ENCODE measurements around the gene EGFLAM.
A peak's percentile ranks its signal among the peaks of the same experiment; 100 is the strongest.

EGFLAM gene

DNA sequence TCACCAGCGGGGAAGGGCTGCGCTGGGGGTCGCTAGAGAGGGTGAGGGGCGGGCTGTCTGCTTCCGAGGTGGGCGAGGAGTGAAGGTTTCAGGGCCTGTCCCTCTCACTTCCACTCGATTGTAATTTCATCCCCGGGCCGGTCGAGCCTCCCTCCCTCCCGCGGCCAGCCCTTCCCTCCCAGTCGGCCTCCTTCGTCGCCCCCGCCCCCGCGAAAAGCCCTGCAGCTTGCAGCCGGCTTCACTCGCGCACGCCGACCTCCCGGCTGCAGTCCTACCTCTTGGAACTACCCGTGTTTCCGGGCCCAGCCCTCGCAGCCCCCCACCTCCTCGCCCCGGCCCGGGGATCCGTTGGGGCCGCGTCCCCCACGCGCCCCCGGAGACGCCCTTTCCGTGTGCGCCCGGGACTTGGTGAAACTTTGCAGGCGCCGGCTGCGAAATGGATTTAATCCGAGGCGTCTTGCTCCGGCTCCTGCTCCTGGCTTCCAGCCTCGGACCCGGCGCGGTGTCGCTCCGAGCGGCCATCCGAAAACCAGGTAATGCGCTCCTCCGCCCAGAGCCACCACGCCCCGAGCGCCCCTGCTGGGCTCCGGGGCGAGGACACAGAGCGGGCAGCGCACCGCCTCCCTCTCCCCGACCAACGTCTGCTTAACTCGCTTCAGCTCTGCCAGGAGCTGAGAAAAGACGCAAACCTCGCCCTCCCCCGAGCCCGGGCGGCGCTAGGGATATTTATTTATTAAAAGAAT lies at the start of gene EGFLAM:
EGFLAM (plus strand) TSS at position 241 of the 743 bp plus-strand sequence; CDS start at position 437, 196 bp downstream.
- DNase-seq (ENCODE audit: low read depth) = peak; percentile 13

DNA sequence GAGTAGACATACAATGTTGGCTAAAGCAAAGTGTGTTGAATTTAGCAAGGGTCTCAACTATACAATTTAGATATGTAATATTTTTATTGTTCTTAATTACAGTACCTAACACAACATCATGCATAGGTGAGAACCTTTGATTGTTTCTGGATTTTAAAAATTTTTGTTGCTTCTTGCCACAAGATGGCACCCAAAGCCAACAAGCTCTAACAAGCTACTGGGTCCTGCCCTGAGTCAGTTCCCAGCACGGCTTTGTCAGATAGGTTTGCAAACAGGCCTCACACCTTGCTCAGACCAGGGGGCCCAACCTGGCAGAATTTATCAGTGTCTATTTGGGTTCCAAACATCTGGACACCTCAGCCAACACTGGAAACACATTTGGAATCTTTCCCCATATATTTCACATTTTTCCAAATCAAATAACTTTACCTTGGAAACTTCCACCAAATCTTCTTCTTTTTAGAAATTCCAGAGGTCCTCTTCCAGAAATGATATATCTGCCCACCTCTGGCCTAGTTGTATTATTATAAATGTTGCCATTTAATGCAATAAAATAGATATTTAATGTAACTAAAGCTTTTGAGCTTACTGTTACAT lies 49.5 kb upstream of the EGFLAM start:
- peak; percentile 62 for DNase-seq (ENCODE audit: low read depth)

DNA sequence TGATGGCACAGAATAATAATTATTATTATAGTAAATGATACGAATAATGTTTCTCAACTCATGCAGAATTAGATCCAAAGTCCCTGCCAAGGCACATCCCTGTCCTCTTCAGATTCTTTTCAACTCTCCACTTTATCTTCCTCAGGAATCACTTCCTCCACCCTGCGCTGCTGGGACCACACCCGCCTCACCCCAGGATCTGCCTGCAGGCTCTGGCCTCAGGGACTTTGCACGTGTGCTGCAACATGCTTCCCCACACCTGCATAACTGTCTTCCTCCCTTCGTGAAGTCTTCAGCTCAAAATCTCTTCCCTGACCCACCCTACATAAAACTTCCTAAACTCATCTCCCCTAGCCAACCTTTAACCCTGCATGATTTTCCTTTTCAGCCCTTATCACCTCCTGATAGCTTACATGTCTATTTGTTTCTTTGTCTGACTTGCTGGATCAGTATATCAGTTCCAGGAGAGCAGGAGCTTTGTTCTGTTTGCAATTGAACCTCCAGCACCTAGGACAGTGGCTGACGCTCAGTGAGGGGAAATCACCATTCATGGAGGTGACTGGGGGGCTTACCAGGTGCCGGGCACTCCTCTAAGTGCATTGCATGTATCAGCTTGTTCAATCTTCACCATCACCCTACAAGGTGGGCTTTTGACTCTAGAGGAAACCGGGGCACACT lies 47.5 kb upstream of the EGFLAM start:
- no peak for DNase-seq (ENCODE audit: low read depth)

DNA sequence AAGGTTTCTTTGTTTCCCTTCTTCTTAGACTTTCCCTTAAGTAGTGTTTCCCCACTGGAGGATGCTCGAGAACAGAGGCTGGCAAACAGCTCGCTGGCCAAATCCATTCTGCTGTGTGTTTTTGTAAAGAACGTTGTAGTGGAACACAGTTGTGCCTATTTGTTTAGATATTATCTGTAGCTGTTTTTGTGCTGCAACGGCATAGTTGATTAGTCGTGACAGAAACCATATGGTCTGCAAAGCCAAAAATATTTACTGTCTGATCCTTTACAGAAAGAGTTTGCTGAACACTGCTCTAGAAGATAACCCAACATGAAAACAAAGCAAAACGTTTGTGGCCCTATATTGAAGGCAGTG lies 47.0 kb upstream of the EGFLAM start:
- no peak for DNase-seq (ENCODE audit: low read depth)

DNA sequence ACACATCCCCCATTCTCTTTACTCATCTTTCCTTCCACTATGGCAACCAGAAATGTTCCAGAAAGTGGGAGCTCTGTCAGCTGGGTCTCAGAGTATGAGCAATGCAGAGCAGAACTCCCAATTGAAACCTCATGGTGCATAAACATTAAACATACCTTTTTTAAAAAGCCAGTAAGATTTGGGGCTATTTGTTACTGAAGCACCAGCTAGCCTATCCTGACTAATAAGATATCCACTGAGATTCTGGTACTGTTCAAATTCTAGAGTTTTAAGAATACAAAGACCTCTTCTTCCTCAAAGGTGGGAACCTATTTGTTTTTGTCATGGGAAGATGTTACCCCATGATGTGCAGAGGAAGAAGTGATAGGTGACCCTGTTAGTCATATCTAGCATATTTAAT lies 46.1 kb upstream of the EGFLAM start:
- DNase-seq (ENCODE audit: low read depth) = no peak

DNA sequence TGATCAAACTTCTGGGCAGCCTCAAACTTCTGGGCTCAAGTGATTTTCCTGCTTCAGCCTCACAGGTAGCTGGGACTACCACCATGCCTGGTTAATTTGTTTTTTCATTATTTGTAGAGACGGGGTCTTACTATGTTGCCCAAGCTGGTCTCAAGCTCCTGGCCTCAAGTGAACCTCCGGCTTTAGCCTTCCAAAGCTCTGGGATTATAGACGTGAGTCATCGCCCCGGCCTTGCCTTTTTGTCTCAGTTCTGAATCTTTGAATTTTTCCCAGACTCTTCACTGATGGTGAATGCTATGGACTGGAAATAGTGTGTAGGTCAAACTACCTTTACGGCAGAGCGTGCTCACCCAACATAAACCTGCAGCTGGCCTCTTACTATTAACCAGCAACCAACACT lies 32.3 kb upstream of the EGFLAM start:
- DNase-seq (ENCODE audit: low read depth) = no peak

DNA sequence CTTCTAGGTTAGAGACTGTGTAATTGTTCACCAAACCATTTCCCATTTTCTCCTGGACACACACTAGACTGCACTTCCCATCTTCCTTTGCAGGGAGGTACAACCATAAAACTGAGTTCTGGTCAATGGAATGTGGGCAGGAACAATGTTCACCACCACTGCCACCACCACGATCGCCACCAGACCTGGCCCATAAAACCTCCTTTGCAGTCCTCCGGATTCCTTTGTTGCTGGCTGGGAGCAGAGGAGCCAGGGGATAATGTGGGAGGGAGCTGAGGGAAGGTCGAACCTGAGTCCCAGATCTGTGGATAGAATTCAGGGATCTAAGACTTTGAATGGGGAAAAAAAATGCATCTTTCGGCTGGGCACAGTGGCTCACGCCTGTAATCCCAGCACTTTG lies 29.4 kb upstream of the EGFLAM start:
- no peak for DNase-seq (ENCODE audit: low read depth)

DNA sequence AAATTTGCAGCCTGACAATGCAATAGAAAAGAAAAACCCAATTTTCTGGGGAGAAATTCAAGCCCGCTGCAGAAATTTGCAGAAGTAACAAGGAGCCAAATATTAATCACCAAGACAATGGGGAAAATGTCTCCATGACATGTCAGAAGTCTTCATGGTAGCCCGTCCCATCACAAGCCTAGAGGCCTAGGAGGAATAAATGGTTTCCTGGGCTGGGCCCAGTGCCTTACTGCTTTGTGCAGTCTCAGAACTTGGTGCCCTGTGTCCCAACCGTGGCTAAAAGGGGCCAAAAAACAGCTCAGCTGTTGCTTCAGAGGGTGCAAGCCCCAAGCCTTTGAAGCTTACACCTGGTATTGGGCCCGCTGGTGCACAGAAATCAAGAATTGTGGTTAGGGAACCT lies 23.6 kb upstream of the EGFLAM start:
- DNase-seq (ENCODE audit: low read depth) = no peak

DNA sequence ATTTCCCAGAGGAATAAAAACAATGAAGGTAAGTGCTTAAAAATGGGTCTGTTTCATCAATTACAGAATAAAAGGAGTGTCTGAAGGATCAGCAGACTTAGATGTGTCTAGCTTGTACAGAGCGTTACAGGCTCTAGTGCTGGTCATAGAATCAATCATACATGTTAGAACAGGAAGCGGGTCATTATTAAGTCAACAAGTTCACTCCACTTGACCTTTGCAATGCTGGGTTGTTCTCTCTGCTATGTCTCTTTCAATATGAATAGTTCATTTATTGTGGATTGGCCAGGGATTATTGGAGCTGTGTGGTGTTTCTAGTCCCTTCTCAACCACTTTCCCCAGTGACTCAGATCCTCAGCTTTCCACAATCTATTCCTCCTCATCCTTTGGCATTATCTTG lies 20.7 kb upstream of the EGFLAM start:
- DNase-seq (ENCODE audit: low read depth) = no peak

DNA sequence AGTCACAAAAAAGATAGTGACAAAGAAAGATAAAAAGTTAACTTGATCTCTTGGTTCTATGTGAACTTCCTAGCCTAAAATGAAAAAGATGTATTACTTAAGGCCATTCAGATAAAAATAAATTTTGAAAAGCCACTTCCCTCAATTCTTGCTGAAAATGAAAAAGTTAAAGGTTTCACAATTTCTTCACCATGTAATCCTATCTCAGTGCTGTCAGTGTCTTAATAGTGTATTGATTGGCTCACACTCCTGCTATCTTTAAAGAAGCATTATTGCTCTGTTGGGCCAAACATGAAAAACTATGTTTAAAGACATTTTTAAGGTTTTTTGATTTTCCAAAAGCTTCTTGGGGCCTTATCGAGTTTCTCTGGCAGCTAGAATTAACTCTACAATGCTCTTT lies 18.1 kb upstream of the EGFLAM start:
- DNase-seq (ENCODE audit: low read depth) = no peak

DNA sequence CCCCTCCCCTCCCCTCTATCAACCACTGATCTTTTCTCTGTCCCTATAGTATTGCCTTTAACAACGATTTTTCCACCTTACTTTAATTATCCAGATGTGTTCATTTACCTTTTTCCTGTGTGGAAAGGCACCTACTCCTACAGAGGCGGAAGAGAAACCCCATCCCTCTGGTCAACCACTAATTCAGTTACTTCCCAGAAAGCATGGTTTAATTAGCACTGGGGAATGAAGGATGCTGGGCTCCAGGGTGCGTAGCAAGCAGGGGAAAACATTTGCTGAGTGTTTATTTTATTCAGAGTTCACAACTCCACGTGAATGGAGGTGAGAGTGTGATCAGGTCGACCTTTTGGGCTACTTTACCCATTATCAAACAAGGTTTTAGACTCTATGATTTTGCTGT lies 16.7 kb upstream of the EGFLAM start:
- no peak for DNase-seq (ENCODE audit: low read depth)

DNA sequence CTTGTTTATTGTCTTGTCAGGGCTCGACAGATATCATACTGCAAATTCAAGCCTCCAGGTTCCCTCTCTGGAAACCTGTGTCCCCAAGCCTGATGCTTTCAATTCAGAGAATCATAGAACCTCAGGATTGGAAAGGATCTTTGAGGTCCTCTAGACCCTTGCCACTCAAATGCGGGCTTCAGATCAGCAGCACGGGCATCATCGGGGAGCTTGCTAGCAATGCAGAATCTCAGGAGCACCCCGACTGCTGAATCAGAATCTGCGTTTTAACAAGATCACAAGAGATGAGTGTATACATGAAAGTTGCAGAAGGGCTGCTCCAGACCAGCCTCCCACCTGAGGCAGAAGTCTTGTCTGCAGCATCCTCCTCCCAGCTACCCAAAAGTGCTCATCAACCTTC lies 13.1 kb upstream of the EGFLAM start:
- no peak for DNase-seq (ENCODE audit: low read depth)

DNA sequence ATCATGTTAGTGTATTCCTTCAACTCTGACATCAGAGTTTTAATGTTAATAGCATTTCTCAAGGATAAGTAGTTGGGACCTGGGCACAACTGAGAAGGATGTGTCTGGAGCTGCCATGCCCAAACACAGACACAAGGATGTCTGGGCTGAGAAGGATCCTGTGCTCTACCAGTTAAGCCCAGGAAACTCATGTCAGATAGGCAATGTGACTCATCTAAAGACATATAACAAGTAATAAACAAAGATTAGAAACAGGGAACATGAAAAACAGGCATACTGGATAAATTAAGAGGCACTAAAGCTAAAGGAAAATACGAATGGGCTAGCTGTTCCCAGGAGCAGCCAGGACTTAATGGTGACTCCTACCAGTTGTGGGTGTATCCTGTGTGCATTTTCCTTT lies 9.1 kb upstream of the EGFLAM start:
- DNase-seq (ENCODE audit: low read depth) = no peak

DNA sequence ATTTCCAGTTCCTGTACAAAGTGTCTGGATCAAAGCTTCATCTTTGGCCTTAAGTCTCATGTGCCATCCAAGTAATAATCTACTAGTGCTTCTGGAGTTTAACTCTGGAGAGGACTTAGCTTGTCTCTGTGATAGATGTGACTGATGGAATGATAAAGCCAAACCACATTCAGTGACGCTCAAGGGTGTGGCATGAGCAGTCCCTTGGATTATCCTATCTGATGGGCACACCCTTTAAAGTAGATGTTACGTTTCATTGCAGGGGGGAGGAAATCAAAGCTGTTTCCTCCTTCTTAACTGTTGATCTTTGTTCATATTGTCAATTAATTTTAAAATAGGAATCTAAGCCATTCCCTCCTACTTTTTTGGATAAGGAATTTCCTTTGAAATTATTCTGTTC lies 8.5 kb upstream of the EGFLAM start:
- DNase-seq (ENCODE audit: low read depth) = no peak

DNA sequence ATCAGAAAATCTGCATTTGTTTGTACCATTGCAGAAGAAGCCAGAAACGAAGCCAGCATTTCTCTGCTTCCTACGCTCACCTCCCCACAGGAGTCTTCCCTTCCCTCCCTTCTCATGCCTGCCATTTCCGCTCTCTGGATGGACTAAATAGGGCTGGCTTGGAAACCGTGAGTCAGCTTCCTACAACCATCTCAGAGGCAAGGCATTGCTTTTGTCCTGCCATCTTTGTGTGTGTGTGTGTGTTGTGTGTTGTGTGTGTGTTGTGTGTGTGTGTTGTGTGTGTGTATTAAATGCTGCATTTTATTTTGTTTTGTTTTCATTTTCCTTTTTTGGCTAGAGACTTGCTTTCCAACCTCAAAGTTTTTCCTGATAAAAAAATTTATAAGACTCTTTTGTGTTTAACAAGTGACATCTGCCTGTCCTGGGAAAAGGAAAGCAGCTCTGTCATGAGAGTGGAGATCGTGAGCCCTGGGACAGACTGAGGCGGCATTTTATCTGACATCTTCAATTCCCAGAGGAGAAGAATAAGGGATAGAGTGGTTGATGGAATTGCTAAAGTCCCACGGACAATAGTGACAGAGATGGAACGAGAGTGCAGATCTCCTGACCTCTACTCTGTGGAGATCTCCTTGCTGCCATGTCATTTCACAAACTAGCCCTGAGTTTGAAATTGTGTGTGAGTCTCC lies 7.5 kb upstream of the EGFLAM start:
- no peak for DNase-seq (ENCODE audit: low read depth)

DNA sequence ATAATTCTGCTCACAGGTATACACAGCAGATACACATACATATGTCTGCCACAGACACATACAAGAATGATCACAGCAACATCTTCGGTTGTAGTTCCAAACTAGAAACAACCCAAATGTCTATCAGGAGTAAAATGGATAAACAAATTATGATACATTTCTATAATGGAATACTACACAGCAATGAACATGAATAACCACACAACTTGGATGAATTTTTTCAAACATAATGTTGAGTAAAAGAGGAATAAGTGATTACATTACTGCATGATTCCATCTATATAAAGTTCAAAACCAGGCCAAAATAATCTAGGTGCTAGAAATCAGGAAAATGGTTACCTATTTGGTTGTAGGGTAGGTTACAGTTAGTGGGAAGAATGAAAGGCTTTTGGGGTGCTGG lies 4.6 kb upstream of the EGFLAM start:
- DNase-seq (ENCODE audit: low read depth) = no peak

DNA sequence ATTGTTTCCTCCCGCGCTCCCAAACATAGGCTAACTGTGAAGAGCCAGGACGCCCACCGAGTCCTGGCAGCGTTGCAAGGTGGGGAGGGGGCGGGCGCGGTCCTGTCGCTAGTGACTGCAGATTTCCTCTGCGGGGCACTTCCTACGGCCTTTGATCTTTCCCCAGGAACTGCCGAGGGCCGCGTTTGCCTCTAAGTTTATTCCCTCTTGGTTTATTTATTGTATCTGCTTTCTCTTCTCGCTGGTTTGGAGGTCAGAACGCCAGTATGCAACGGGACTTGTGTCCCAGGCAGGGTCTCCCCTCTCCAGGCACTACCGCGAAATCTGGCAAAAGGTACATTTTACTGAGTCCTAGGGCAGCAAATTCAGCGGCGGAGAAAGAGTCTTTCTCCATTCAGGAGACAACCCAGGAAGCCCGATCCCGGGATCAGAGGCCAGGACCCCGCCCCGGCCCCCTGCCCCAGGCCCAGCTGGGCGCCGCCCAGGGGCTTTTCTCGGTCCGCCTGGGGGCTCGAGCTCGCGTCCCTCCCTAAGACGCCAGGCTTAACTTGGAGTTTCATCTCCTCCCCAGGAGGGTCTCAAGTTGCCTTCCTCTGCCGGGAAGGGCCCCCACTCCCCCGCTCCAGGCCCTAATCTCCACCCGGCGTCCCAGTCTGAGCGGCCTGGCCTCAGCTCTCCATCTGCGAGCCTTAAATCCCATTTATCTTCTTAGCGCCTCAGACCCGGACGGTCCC lies 884 bp upstream of the EGFLAM start:
- no peak for DNase-seq (ENCODE audit: low read depth)

DNA sequence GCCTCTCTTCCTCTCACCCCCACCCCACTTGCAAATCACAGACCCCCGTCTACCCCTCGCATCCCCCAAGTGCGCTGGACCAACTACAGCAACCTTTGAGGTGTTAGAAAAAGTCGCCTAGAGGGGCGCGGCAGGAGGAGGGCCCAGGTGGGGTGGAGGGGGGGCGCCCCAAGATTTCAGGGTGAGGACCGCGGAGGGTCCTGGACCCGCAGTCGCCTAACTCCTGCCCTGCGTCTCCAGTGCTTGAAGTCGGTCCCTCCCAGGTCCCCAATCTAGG lies 379 bp upstream of the EGFLAM start:
- no peak for DNase-seq (ENCODE audit: low read depth)

DNA sequence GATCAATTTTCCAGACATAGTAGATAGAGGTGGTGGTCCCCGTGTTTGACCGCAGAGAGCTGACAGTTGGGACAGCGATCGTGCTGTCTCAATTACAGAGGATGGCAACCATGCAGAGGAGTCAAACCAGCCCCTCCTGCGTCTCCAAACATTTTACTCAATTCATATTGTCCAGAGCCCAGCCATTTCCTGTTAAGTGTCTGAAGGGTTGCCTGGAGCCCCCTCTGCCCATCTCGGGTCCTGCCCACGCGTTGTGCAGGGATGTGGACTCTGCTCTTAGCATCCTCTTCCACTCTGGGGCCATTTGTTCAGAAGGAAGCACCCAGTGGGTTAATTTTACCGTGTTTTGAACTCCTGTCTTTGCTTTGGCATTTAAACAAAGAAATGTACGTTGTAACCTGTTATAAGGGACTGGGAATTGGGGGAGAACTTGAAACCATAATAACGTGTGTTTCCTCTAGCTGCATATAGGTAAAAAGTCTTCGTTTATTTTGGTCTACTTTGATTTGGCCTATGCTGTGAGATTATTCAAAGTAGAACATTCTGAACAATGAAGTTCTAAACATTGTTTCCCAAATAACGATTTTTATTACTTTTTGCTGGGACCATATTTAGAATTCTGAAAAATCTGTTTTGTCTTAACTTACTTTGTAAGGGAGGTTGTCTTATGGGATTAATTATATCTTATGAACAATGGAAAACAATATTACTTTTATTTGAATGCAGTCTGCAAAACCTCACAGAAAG lies 876 bp downstream of the EGFLAM start:
- DNase-seq (ENCODE audit: low read depth) = no peak

DNA sequence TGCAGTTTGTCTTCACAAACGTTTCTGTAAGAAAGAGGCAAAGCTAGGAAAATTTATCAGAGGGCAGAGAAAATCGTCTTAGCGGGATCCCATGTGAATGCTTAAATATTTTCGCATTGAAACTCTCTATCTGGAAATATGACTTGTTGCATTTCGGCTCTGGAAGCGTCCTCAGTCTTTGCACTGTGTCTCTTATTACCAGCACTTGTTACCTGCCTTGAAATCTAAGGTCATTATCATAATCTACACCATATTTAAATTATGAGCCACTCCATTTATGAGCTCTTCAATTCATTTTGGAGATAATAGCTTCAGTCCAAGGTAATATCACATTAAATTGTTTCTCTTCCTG lies 1.4 kb downstream of the EGFLAM start:
- no peak for DNase-seq (ENCODE audit: low read depth)

DNA sequence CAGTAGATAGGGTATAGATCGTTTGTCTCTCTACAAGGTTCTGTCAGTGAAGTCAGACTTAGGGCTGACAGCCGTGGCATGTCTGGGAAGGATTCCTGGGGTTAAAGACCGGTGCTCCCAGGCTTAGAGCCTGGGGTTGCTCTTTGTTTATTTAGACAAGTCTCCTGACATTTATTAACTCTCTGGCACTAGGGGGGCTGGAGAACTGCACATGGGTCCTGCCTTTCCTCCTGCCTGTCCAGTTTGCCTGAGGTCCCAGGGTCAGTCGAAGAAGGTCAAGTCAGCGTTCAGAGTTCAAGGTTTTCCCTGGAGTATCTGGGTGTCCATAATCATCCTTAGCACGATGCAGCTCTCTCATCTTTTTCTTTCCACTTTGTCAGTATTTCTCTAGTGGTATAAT lies 5.6 kb downstream of the EGFLAM start:
- DNase-seq (ENCODE audit: low read depth) = no peak
